HG03575 (cell line): ENCODE measurements around the gene FLNB.

Source experiments
- ATAC-seq: cut with Tn5 transposase; IDR thresholded peaks from one replicate; pipeline ENCODE4 v1.9.1; 2021; ENCODE audit not compliant: unreplicated experiment, insufficient number of reproducible peaks, low FRiP score; ENCODE audit errors: extremely low read depth

Gene FLNB

GRCh38 chr3:58005669-58006068, 2.6 kb upstream of the FLNB start:
- ATAC-seq: no peak

- no peak for ATAC-seq
Measured at GRCh38 chr3:58006661-58007060, 1.6 kb upstream of the FLNB start.

- no peak for ATAC-seq
Measured at GRCh38 chr3:58009026-58009748, 965 bp downstream of the FLNB start.

GRCh38 chr3:58009749-58010535, 1.7 kb downstream of the FLNB start:
- no peak for ATAC-seq

- ATAC-seq: no peak
Measured at GRCh38 chr3:58010562-58010961, 2.3 kb downstream of the FLNB start.

GRCh38 chr3:58011580-58011979, 3.4 kb downstream of the FLNB start:
- ATAC-seq: no peak

- ATAC-seq: no peak
Measured at GRCh38 chr3:58012302-58012701, 4.1 kb downstream of the FLNB start.

- no peak for ATAC-seq
Measured at GRCh38 chr3:58013099-58013498, 4.9 kb downstream of the FLNB start.

- ATAC-seq: no peak
Measured at GRCh38 chr3:58013973-58014649, 5.9 kb downstream of the FLNB start.

GRCh38 chr3:58015520-58015915, 7.3 kb downstream of the FLNB start:
- no peak for ATAC-seq

- no peak for ATAC-seq
Measured at GRCh38 chr3:58016710-58017109, 8.5 kb downstream of the FLNB start.

- no peak for ATAC-seq
Measured at GRCh38 chr3:58018892-58019742, 10.9 kb downstream of the FLNB start.

GRCh38 chr3:58020783-58021071, 12.5 kb downstream of the FLNB start:
- no peak for ATAC-seq

- no peak for ATAC-seq
Measured at GRCh38 chr3:58021072-58021959, 13.1 kb downstream of the FLNB start.

- ATAC-seq: no peak
Measured at GRCh38 chr3:58021962-58022361, 13.7 kb downstream of the FLNB start.

GRCh38 chr3:58022490-58022889, 14.3 kb downstream of the FLNB start:
- no peak for ATAC-seq

- ATAC-seq: no peak
Measured at GRCh38 chr3:58023531-58023930, 15.3 kb downstream of the FLNB start.

- ATAC-seq: no peak
Measured at GRCh38 chr3:58025406-58025805, 17.2 kb downstream of the FLNB start.
